K562 (cell line): ENCODE measurements around the gene CNGA4. TPM values are rescaled to one million over a fixed set of nuclear protein-coding genes. Genes with fewer than 3 reads are reported as not detected.

Experiments
- BCOR ChIP-seq: fragments of 450-650 bp; IDR thresholded peaks from 2 replicates; pipeline ENCODE4 v1.6.1; 2016
- CC2D1A ChIP-seq: fragments of 450-650 bp; IDR thresholded peaks from 2 replicates; pipeline ENCODE4 v1.6.1; 2017; ENCODE audit warnings: mild to moderate bottlenecking
- CHCHD3 ChIP-seq: fragments of 250-450 bp; sonication (Bioruptor Pico); IDR thresholded peaks from 2 replicates; pipeline ENCODE4 v2.1.2; 2022; ENCODE audit warnings: mild to moderate bottlenecking
- E2F4 ChIP-seq: sonication (generic); formaldehyde crosslinking; IDR thresholded peaks from 2 replicates; pipeline ENCODE4 v1.8.0; 2022; ENCODE audit warnings: mild to moderate bottlenecking, low read depth, missing genetic modification reagents
- EHMT2 ChIP-seq: fragments of 450-650 bp; IDR thresholded peaks from 2 replicates; pipeline ENCODE4 v1.6.1; 2018; ENCODE audit warnings: antibody characterized with exemption
- FOXK2 ChIP-seq, 2 experiments: fragments of 450-650 bp; IDR thresholded peaks in 1 of 2; conservative IDR thresholded peaks in 1 of 2; 2 replicates each; pipeline ENCODE4 v1.6.1; 2016; ENCODE audit warnings: low read depth in 2 of 2, mild to moderate bottlenecking in 1 of 2
- HCFC1 ChIP-seq: IDR thresholded peaks from 2 replicates; pipeline ENCODE4 v1.6.1; 2012; ENCODE audit warnings: low read depth, low read length, improper control_type of control experiment
- MYBL2 ChIP-seq, 2 experiments: fragments of 450-650 bp in 1 of 2; sonication (generic) in 1 of 2; formaldehyde crosslinking in 1 of 2; IDR thresholded peaks; 2 replicates each; pipeline versions ENCODE4 v1.6.1 to v1.8.1; 2017 to 2022; ENCODE audit warnings: borderline replicate concordance in 1 of 2, inconsistent platforms in 1 of 2, low read depth in 1 of 2, mild to moderate bottlenecking in 1 of 2, missing genetic modification reagents in 1 of 2, moderate library complexity in 1 of 2
- MYC ChIP-seq, 2 experiments: fragments of 250-450 bp in 1 of 2; sonication (Bioruptor Pico) in 1 of 2; IDR thresholded peaks; 2 replicates each; pipeline versions ENCODE4 v1.5.1 to v1.6.1; 2012 to 2021; ENCODE audit warnings: low read depth in 2 of 2, borderline replicate concordance in 1 of 2, improper control_type of control experiment in 1 of 2, low read length in 1 of 2, mild to moderate bottlenecking in 1 of 2, moderate library complexity in 1 of 2
- PCBP1 ChIP-seq: fragments of 200-400 bp; formaldehyde crosslinking; IDR thresholded peaks from 2 replicates; pipeline ENCODE4 v1.6.1; 2018; ENCODE audit warnings: mild to moderate bottlenecking, low read depth, low read length; ENCODE audit not compliant: poor library complexity, severe bottlenecking
- RUNX1 ChIP-seq: sonication (generic); IDR thresholded peaks from 2 replicates; pipeline ENCODE4 v1.6.1; 2016; ENCODE audit warnings: antibody characterized with exemption, low read depth
- SRSF9 ChIP-seq: fragments of 200-400 bp; formaldehyde crosslinking; IDR thresholded peaks from 2 replicates; pipeline ENCODE4 v1.6.1; 2017; ENCODE audit warnings: low read depth, low read length, borderline replicate concordance
- TRIM25 ChIP-seq: fragments of 450-650 bp; IDR thresholded peaks from 2 replicates; pipeline ENCODE4 v1.7.0; 2016; ENCODE audit warnings: borderline replicate concordance
- U2AF1 ChIP-seq: fragments of 200-400 bp; formaldehyde crosslinking; optimal IDR thresholded peaks from 2 replicates; pipeline ENCODE3; 2017; ENCODE audit warnings: mild to moderate bottlenecking, low read depth, low read length, moderate library complexity
- ZBTB5 ChIP-seq: fragments of 450-650 bp; IDR thresholded peaks from 2 replicates; pipeline ENCODE4 v1.6.1; 2017; ENCODE audit warnings: antibody characterized with exemption
- ZBTB9 ChIP-seq: fragments of 450-650 bp; formaldehyde crosslinking; IDR thresholded peaks from 2 replicates; pipeline ENCODE4 v1.4.0; 2020; ENCODE audit warnings: mild to moderate bottlenecking, moderate library complexity
- ZNF583 ChIP-seq: fragments of 250-450 bp; sonication (Bioruptor Pico); IDR thresholded peaks from 2 replicates; pipeline ENCODE4 v1.4.0; 2020
- ZNF655 ChIP-seq: fragments of 250-450 bp; sonication (Bioruptor Pico); IDR thresholded peaks from 2 replicates; pipeline ENCODE4 v1.5.0; 2021
- polyA plus RNA-seq, 8 experiments: library from polyadenylated mRNA; depleted of rRNA in 4 of 8; stranded (reverse) in 5 of 8; unstranded in 3 of 8; fragments of >200 nt; fragmentation: Nextera tagmentation in 2 of 8; fragmentation: Illumina TruSeq in 1 of 8; extraction: Ambion mirVana in 2 of 8; extraction: Trizol in 1 of 8; gene quantifications; 2 replicates each; pipeline versions ENCODE4 v1.2.1 to v1.2.3, GENCODE V29; 2011 to 2014; ENCODE audit warnings: inconsistent platforms in 1 of 8, missing spikeins in 1 of 8
- total RNA-seq, 7 experiments: library from RNA; depleted of rRNA in 6 of 7; stranded (reverse); fragments of >200 nt in 6 of 7; fragmentation: Illumina TruSeq in 2 of 7; extraction: Trizol in 2 of 7; gene quantifications; 2 replicates each; pipeline versions ENCODE4 v1.2.1 to v1.2.3, GENCODE V29; 2011 to 2021; ENCODE audit warnings: low replicate concordance in 1 of 7

Gene CNGA4
- total and polyA plus RNA-seq, 9 of the 15 experiments (the other 6 are each of a cell fraction or from before 2014, with no cell fraction given): 0.04 to 0.09 (median 0.06) TPM; not detected in 6

GRCh38 chr11:6233984-6234386, 4.9 kb upstream of the CNGA4 start (continued):
- TF ChIP-seq ZBTB5: peak; percentile 43; the same call in 1 of the 2 replicates
- TF ChIP-seq EHMT2: peak; percentile 52; the same call in 1 of the 2 replicates
- TF ChIP-seq ZNF583: no peak
- no peak for TF ChIP-seq FOXK2 (conservative IDR thresholded peaks at IDR 0.05 in 1 of 2, IDR thresholded peaks at IDR 0.05 in 1 of 2; ENCODE audit: low read depth in 2 of 2)
- TF ChIP-seq ZNF655 (CRISPR knock-in tag): no peak
- peak; percentile 73; the same call in 1 of the 2 replicates for TF ChIP-seq E2F4
- TF ChIP-seq TRIM25: 0 out of 2 replicates have a peak, but pooled peaks have one; percentile 28
- TF ChIP-seq U2AF1: no peak
- 0 out of 2 replicates have a peak, but pooled peaks have one; percentile 30 for TF ChIP-seq CHCHD3 (CRISPR knock-in tag)
- TF ChIP-seq BCOR: 0 out of 2 replicates have a peak, but pooled peaks have one; percentile 21
- TF ChIP-seq ZBTB9 (CRISPR knock-in tag): no peak
- TF ChIP-seq RUNX1: no peak
- no peak for TF ChIP-seq HCFC1
- no peak for TF ChIP-seq SRSF9
- no peak for TF ChIP-seq MYC (IDR thresholded peaks at IDR 0.05; ENCODE audit: low read depth, low read length)
- 0 out of 2 replicates have a peak, but pooled peaks have one; percentile 56 for TF ChIP-seq MYC (CRISPR knock-in tag; IDR thresholded peaks at IDR 0.05; ENCODE audit: borderline replicate concordance, low read depth)
- 0 out of 2 replicates have a peak, but pooled peaks have one; percentile 38 for TF ChIP-seq CC2D1A
- TF ChIP-seq MYBL2 (IDR thresholded peaks at IDR 0.05; ENCODE audit: low read depth): no peak
- no peak for TF ChIP-seq MYBL2 (CRISPR knock-in tag; IDR thresholded peaks at IDR 0.05; ENCODE audit: borderline replicate concordance)
- no peak for TF ChIP-seq PCBP1
